Activated CD4-positive, alpha-beta T cell treated with anti-CD3 and anti-CD28 coated beads, Interleukin-2, Interleukin-6, amounts not matched to agents 100 ng/mL and 50 ng/mL, durations not matched to agents 16 hours and 8 hours (primary cell): ENCODE results near the gene KRTAP5-1.

Experiments
- DNase-seq: peaks from one replicate; pipeline ENCODE4 v3.0.0-alpha.2; 2020

The KRTAP5-1 gene

GRCh38 chr11:1570896-1571759 lies 14.0 kb downstream of the KRTAP5-1 start:
- DNase-seq: no peak

- no peak for DNase-seq
Measured at GRCh38 chr11:1570531-1570895, 14.6 kb downstream of the KRTAP5-1 start.

- DNase-seq: no peak
Measured at GRCh38 chr11:1570001-1570453, 15.1 kb downstream of the KRTAP5-1 start.

GRCh38 chr11:1569251-1569780 lies 15.8 kb downstream of the KRTAP5-1 start:
- no peak for DNase-seq

- DNase-seq: no peak
Measured at GRCh38 chr11:1568441-1568911, 16.6 kb downstream of the KRTAP5-1 start.

- no peak for DNase-seq
Measured at GRCh38 chr11:1567721-1568100, 17.4 kb downstream of the KRTAP5-1 start.

GRCh38 chr11:1567052-1567720 lies 17.9 kb downstream of the KRTAP5-1 start:
- no peak for DNase-seq

- DNase-seq: no peak
Measured at GRCh38 chr11:1566381-1567051, 18.6 kb downstream of the KRTAP5-1 start.

GRCh38 chr11:1565904-1566247 lies 19.2 kb downstream of the KRTAP5-1 start:
- DNase-seq: no peak

- no peak for DNase-seq
Measured at GRCh38 chr11:1565173-1565903, 19.7 kb downstream of the KRTAP5-1 start.

- DNase-seq: no peak
Measured at GRCh38 chr11:1564535-1565172, 20.4 kb downstream of the KRTAP5-1 start.

- DNase-seq: no peak
Measured at GRCh38 chr11:1563697-1564534, 21.2 kb downstream of the KRTAP5-1 start.

GRCh38 chr11:1563149-1563638 lies 21.9 kb downstream of the KRTAP5-1 start:
- no peak for DNase-seq

GRCh38 chr11:1562469-1563148 lies 22.5 kb downstream of the KRTAP5-1 start:
- DNase-seq: no peak

- DNase-seq: no peak
Measured at GRCh38 chr11:1561955-1562354, 23.1 kb downstream of the KRTAP5-1 start.

- no peak for DNase-seq
Measured at GRCh38 chr11:1561266-1561665, 23.8 kb downstream of the KRTAP5-1 start.

- no peak for DNase-seq
Measured at GRCh38 chr11:1560649-1561251, 24.3 kb downstream of the KRTAP5-1 start.

- DNase-seq: no peak
Measured at GRCh38 chr11:1560002-1560648, 25.0 kb downstream of the KRTAP5-1 start.
